T-helper 1 cell (primary cell): Measurements from ENCODE around the gene VGLL3.

ENCODE experiments used
- DNase-seq, 5 donors: peaks; one replicate each; pipeline ENCODE4 v3.0.0-alpha.2; 2012 to 2020

VGLL3 gene

GRCh38 chr3:86948822-86949221, 42.1 kb downstream of the VGLL3 start:
- no peak for DNase-seq

GRCh38 chr3:86942206-86942605, 48.7 kb downstream of the VGLL3 start:
- no peak for DNase-seq

DNA sequence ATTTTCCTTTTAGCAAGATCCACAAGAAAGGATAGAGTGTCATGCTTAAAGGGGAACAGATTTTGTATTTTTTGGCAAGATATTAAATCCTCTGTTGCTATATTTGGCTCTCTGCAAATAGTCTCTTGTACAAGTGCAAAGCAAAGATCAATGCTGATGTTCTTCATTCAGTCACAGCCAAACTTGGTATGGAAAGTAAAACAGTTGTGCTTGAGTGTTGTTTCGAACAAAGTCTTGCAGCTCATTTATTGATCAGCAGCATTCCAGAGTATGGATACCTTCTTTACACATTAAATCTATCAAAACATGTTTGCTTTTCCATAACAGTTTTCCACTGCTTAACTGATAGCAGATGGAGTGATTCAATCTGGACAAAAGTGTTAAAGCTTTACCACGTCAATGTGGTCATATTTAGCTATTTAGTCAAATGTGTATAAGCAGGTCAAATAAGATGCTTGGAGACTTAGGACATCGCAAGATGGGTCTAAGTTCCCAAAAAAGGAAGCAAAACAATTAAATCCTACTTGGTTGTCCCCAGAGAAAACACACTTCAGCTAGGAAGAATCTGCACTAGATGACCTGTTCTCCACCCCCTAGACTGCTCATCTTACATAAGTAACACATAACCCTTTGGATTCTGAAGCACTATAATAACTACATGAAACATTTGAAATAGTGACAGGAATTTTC, 52.4 kb downstream of the VGLL3 start:
- no peak for DNase-seq

DNA sequence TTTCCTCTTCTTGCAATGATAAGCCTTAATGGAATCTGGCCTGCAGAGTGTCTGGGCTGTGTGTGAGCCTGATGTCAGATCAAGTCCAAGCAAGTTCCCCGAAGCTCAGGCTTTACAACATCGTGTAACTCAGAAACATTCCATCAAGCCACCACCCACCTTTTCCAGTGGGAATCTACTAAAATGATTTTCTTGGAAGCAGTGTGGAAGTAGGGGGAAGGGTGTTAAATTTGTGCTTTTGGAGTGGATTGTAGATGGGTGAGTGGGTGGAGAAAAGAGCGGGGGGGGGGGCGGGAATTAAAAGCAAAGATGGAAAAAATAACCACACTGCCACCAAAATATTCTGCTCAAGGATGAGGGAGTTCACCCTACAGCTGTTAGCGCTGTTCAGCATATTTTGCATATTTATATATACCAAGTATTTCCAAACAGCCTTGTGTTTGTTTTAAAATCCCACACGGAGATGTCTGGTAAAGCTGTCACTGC, 53.6 kb downstream of the VGLL3 start:
- no peak for DNase-seq

DNA sequence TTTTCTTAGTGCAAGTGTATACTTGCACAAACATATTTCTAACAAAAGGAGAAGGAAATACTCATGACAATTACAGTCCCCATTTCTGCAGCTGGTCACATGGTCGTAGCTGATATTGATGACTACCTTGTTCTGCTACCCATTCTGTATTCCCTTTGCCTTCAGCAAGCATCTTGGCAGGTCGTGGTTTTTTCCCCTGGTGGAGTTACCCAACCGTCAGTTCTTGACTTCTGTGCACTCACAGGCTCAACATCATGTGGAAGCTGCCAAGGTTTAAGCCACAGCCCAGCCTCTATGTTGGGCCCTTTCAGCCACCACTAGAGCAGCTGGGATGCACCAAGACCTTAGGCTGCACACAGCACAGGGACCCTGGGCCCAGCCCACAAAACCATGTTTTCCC, 56.1 kb downstream of the VGLL3 start:
- no peak for DNase-seq

GRCh38 chr3:86930831-86931230, 60.1 kb downstream of the VGLL3 start:
- no peak for DNase-seq

DNA sequence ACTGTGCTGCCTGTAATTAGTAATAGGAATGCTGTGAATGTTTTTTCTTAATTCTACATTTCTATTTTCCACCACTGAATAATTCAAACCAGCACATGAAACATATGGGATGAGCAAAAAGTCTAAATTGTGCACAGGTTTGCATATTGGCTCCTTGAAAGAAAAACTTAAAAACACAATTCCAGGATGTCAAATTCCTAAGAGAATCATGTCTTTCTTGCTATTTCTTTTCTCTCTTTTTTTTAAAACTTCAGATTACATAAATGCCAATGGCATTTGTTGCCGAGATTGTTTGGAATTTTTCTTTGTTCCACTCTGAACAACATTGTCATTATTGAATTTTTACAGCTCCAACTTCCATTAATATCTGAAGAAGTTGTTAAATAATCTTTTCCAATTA, 60.8 kb downstream of the VGLL3 start:
- DNase-seq: no peak

DNA sequence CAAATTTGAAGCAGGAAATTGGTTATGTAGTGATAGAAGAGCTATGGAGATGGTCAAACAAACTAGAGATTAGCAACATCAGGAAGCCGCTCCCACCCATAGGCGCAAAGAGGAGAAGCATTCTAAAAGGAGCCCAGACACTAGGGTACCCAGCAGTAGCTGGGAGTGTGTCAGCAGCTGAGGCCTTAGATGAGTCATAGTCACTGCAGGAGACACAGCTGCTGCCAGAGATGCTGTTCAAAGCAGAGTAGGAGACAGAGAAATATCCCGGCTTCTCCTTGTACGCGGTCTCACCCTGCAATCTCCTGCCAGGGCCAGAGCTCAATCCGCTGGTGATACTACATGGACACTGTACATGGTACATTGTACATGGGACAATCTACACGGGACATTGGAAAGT, 61.9 kb downstream of the VGLL3 start:
- no peak for DNase-seq

- DNase-seq: no peak
Measured at GRCh38 chr3:86923071-86923491, 67.9 kb downstream of the VGLL3 start.

DNA sequence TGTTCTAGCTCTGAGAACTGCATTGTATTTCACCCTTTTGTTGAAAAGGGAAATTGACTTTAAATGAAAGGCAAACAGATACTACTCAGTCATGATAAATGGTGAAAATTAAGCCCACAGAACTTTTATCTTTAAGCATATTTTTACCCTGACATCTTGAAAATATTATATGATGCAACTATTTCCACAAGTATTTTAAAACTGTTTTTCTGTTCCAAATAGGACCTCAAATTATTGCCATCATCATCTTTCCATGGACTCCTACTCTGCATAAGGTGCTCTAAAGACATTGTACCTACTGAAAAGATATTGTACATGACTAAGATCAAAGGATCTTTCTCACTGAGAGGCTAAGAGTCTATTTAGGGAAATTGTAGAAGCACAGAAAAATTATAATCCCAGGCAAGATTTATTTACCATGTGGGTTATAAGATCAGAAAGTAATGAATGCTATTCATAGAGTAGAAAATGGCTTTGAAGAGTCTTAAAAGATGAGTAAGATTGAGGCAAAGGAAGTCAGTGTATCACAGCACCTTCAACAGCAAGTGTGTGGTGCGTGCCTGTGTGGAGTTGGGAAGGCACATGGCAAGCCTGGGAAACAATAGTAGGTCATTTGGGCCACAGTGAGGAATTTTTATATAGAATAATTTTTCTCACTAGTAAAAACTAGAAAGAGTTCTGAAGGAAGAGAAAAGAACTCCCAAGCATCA, 68.8 kb downstream of the VGLL3 start:
- no peak for DNase-seq

GRCh38 chr3:86914670-86915069, 76.3 kb downstream of the VGLL3 start:
- DNase-seq: no peak

GRCh38 chr3:86913160-86913559, 77.8 kb downstream of the VGLL3 start:
- DNase-seq: no peak

- no peak for DNase-seq
Measured at GRCh38 chr3:86895202-86895601, 95.7 kb downstream of the VGLL3 start.

GRCh38 chr3:86890741-86891396, 100.1 kb downstream of the VGLL3 start:
- no peak for DNase-seq
